ENCODE data around the gene PPARD. TPM values are rescaled to one million over a fixed set of nuclear protein-coding genes. Genes with fewer than 3 reads are reported as not detected.

The PPARD gene
- total RNA-seq, 1 experiment from 2014 or later, result 24.7 TPM

DNA sequence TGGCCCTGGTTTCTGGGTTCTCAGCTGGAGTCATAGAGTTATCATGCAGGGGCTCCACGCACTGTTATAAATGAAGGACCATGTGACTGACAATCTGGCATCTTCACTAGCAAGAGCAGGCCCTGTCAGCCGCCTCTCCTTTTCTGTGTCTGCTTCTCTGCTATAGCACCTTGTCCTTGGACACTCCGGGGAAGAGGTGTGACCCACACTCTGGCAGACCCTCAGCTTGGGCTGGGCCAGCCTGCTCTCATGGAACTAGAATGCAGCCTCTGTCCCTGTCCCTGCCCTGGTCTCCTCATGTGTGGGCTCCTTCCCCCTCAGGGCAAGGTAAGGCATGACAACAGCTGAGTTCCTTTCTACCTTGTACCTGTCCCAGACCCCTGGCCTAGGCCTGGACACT is 98.8 kb downstream of the PPARD start:
- no peak overlapping the region for H3K27ac ChIP-seq
- DNase-seq, result no peak
- no peaks in the 10 kb centered on the region for H3F3A ChIP-seq (ENCODE audit: insufficient read depth, low read depth)
- no peaks in the 10 kb centered on the region for H3K4me1 ChIP-seq (replicated peaks; ENCODE audit: insufficient read depth)
- no peaks in the 10 kb centered on the region for H4K20me1 ChIP-seq (ENCODE audit: insufficient read depth)
- no peaks in the 10 kb centered on the region for H3K9me3 ChIP-seq (ENCODE audit: insufficient read depth, low read depth)
- ChIA-PET POLR2A (ENCODE audit: unreplicated experiment) (no interaction called here), CTCF (no interaction called here)
- no peaks in the 10 kb centered on the region for H3K79me2 ChIP-seq (ENCODE audit: low read depth)
- H3K4me2 ChIP-seq, result no peak overlapping the region
- intact Hi-C loops (cut with micrococcal nuclease; ENCODE audit: unreplicated experiment), result no loop called here
- TF ChIP-seq EZH2 (IDR thresholded peaks at IDR 0.05; ENCODE audit: low read depth), result no peak
- TF ChIP-seq, protein P1, sequence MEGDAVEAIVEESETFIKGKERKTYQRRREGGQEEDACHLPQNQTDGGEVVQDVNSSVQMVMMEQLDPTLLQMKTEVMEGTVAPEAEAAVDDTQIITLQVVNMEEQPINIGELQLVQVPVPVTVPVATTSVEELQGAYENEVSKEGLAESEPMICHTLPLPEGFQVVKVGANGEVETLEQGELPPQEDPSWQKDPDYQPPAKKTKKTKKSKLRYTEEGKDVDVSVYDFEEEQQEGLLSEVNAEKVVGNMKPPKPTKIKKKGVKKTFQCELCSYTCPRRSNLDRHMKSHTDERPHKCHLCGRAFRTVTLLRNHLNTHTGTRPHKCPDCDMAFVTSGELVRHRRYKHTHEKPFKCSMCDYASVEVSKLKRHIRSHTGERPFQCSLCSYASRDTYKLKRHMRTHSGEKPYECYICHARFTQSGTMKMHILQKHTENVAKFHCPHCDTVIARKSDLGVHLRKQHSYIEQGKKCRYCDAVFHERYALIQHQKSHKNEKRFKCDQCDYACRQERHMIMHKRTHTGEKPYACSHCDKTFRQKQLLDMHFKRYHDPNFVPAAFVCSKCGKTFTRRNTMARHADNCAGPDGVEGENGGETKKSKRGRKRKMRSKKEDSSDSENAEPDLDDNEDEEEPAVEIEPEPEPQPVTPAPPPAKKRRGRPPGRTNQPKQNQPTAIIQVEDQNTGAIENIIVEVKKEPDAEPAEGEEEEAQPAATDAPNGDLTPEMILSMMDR (conservative IDR thresholded peaks at IDR 0.05), result no peak
- H2AFZ ChIP-seq, result no peak overlapping the region
- no peak overlapping the region for H3K4me3 ChIP-seq
- no TSS peak for BruUV-seq (replicated peaks)
- no peaks in the 10 kb centered on the region for H3K27me3 ChIP-seq (ENCODE audit: insufficient read depth, low read depth)
- H3K9me2 ChIP-seq (ENCODE audit: insufficient read depth), result no peaks in the 10 kb centered on the region
- H3K36me3 ChIP-seq (ENCODE audit: low read depth), result no peaks in the 10 kb centered on the region

DNA sequence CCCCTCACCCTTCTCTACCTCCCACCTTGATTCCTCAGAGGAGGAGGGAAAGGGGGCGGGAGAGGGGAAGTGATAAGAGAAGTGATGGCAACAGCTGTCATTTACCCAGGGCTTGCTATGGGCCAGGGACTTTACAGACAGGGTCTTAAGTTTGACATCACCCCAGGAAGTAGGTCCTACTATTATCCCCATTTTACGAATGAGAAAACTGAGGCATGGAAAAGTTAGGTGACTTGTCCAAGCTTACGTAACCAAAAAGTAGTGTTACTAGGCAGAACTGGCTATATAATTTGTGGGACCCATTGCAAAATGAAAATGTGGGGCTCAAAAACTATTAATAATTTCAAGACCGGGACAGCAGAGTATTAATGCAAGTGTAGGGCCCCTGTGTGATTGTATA is 99.3 kb downstream of the PPARD start:
- H3K36me3 ChIP-seq (ENCODE audit: low read depth), result no peaks in the 10 kb centered on the region
- ChIA-PET CTCF (no interaction called here), POLR2A (ENCODE audit: unreplicated experiment) (no interaction called here)
- H3K9me2 ChIP-seq (ENCODE audit: insufficient read depth), result no peaks in the 10 kb centered on the region
- H3K4me1 ChIP-seq (replicated peaks; ENCODE audit: insufficient read depth), result no peaks in the 10 kb centered on the region
- no peak overlapping the region for H3K27ac ChIP-seq
- no peak overlapping the region for H3K4me2 ChIP-seq
- H3K79me2 ChIP-seq (ENCODE audit: low read depth), result no peaks in the 10 kb centered on the region
- no peak for DNase-seq
- no peak overlapping the region for H2AFZ ChIP-seq
- no peaks in the 10 kb centered on the region for H3F3A ChIP-seq (ENCODE audit: insufficient read depth, low read depth)
- BruUV-seq (replicated peaks), result no TSS peak
- H3K9me3 ChIP-seq (ENCODE audit: insufficient read depth, low read depth), result no peaks in the 10 kb centered on the region
- no peak overlapping the region for H3K4me3 ChIP-seq
- no peaks in the 10 kb centered on the region for H3K27me3 ChIP-seq (ENCODE audit: insufficient read depth, low read depth)
- no peaks in the 10 kb centered on the region for H4K20me1 ChIP-seq (ENCODE audit: insufficient read depth)
- intact Hi-C loops (cut with micrococcal nuclease; ENCODE audit: unreplicated experiment), result no loop called here
- TF ChIP-seq EZH2 (IDR thresholded peaks at IDR 0.05; ENCODE audit: low read depth), result no peak
- TF ChIP-seq, protein P1 (conservative IDR thresholded peaks at IDR 0.05), result no peak

DNA sequence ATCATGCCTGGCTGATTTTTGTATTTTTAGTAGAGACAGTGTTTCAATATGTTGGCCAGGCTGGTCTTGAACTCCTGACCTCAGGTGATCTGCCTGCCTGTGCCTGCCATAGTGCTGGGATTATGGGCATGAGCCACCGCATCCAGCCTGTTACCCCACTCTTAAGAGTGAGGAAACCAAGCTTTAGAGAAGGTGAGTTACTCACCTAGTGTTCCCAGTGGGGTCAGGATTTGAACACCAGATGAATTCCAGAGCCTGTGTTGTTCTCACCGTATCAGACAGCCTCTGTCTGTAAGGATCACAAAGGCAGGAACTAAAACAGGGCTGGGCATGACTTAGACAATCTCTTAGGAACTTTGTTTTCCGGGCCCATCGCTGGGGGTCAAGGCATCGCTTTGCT is 100.3 kb downstream of the PPARD start:
- POLR2A ChIA-PET (ENCODE audit: unreplicated experiment), result interaction anchor here (0.6 kb wide), 1 partner anchor 10 kb away, joined by 7 read pairs; no protein-coding TSS in a partner anchor
- Histone ChIP-seq H3K4me1 (replicated peaks; ENCODE audit: insufficient read depth) (no peaks in the 10 kb centered on the region), H3K4me2 (no peak overlapping the region), H3K4me3 (no peak overlapping the region), H3K27ac (no peak overlapping the region), H3K27me3 (ENCODE audit: insufficient read depth, low read depth) (no peaks in the 10 kb centered on the region), H3F3A (ENCODE audit: insufficient read depth, low read depth) (0 out of 2 replicates have a peak, but pooled peaks cover 4% of the 10 kb centered on the region), H3K9me3 (ENCODE audit: insufficient read depth, low read depth) (no peaks in the 10 kb centered on the region), H3K9me2 (ENCODE audit: insufficient read depth) (no peaks in the 10 kb centered on the region), H4K20me1 (ENCODE audit: insufficient read depth) (no peaks in the 10 kb centered on the region), H3K79me2 (ENCODE audit: low read depth) (no peaks in the 10 kb centered on the region), H3K36me3 (ENCODE audit: low read depth) (no peaks in the 10 kb centered on the region), H2AFZ (no peak overlapping the region)
- no TSS peak for BruUV-seq (replicated peaks)
- CTCF ChIA-PET, result no interaction called here
- intact Hi-C loops (cut with micrococcal nuclease; ENCODE audit: unreplicated experiment), result no loop called here
- no peak for DNase-seq
- TF ChIP-seq, protein P1 (conservative IDR thresholded peaks at IDR 0.05), result no peak
- no peak for TF ChIP-seq EZH2 (IDR thresholded peaks at IDR 0.05; ENCODE audit: low read depth)

Measured in PC-9 (cell line).